WTC11 (cell line): ENCODE results near the gene CTTNBP2.

ENCODE experiments used
- ATF3 ChIP-seq: sonication (generic); formaldehyde crosslinking; conservative IDR thresholded peaks from 2 replicates; pipeline ENCODE4 v1.8.1; 2022; ENCODE audit warnings: mild to moderate bottlenecking, missing genetic modification reagents
- CREB1 ChIP-seq: sonication (generic); formaldehyde crosslinking; IDR thresholded peaks from 2 replicates; pipeline ENCODE4 v1.8.0; 2023; ENCODE audit warnings: mild to moderate bottlenecking, missing genetic modification reagents
- CTCF ChIP-seq: fragments of 200-600 bp; IDR thresholded peaks from 2 replicates; pipeline ENCODE4 v1.8.0; 2022; ENCODE audit warnings: antibody characterized with exemption
- E2F1 ChIP-seq: sonication (generic); formaldehyde crosslinking; IDR thresholded peaks from 2 replicates; pipeline ENCODE4 v1.8.0; 2022; ENCODE audit warnings: mild to moderate bottlenecking, missing genetic modification reagents
- ETV6 ChIP-seq: sonication (generic); formaldehyde crosslinking; IDR thresholded peaks from 2 replicates; pipeline ENCODE4 v1.8.1; 2022; ENCODE audit warnings: mild to moderate bottlenecking, missing genetic modification reagents
- FOXJ3 ChIP-seq: sonication (generic); formaldehyde crosslinking; IDR thresholded peaks from 2 replicates; pipeline ENCODE4 v1.9.0; 2021; ENCODE audit warnings: missing genetic modification reagents, mild to moderate bottlenecking, borderline replicate concordance
- HMGXB4 ChIP-seq: sonication (generic); formaldehyde crosslinking; IDR thresholded peaks from 2 replicates; pipeline ENCODE4 v1.8.1; 2023; ENCODE audit warnings: mild to moderate bottlenecking, moderate library complexity, missing genetic modification reagents
- MAX ChIP-seq: sonication (generic); formaldehyde crosslinking; IDR thresholded peaks from 2 replicates; pipeline ENCODE4 v1.8.0; 2022; ENCODE audit warnings: mild to moderate bottlenecking, missing genetic modification reagents
- MXD4 ChIP-seq: fragments of 250-450 bp; sonication (Bioruptor Pico); IDR thresholded peaks from 2 replicates; pipeline ENCODE4 v1.8.0; 2021; ENCODE audit warnings: mild to moderate bottlenecking, moderate library complexity, borderline replicate concordance
- RORB ChIP-seq: fragments of 250-450 bp; sonication (Bioruptor Pico); IDR thresholded peaks from 2 replicates; pipeline ENCODE4 v1.9.0; 2021; ENCODE audit warnings: mild to moderate bottlenecking
- TP53 ChIP-seq: sonication (generic); formaldehyde crosslinking; IDR thresholded peaks from 2 replicates; pipeline ENCODE4 v1.8.1; 2023; ENCODE audit warnings: mild to moderate bottlenecking, missing genetic modification reagents
- ZBTB21 ChIP-seq: sonication (generic); formaldehyde crosslinking; IDR thresholded peaks from 2 replicates; pipeline ENCODE4 v1.8.1; 2023; ENCODE audit warnings: mild to moderate bottlenecking, missing genetic modification reagents, borderline replicate concordance
- ZNF263 ChIP-seq: sonication (generic); formaldehyde crosslinking; IDR thresholded peaks from 2 replicates; pipeline ENCODE4 v1.8.1; 2022; ENCODE audit warnings: low read depth, mild to moderate bottlenecking, moderate library complexity, missing genetic modification reagents

GRCh38 chr7:117808341-117808757 is 64.9 kb downstream of the CTTNBP2 start:
- no peak for TF ChIP-seq CTCF
- no peak for TF ChIP-seq HMGXB4
- TF ChIP-seq ZBTB21: no peak
- TF ChIP-seq ATF3 (CRISPR knock-in tag): no peak
- no peak for TF ChIP-seq CREB1 (CRISPR knock-in tag)
- no peak for TF ChIP-seq RORB (CRISPR knock-in tag)
- TF ChIP-seq FOXJ3: no peak
- TF ChIP-seq MAX: no peak
- no peak for TF ChIP-seq MXD4 (CRISPR knock-in tag)
- TF ChIP-seq ETV6: no peak
- TF ChIP-seq TP53: no peak
- no peak for TF ChIP-seq E2F1 (CRISPR knock-in tag)
- no peak for TF ChIP-seq ZNF263 (CRISPR knock-in tag)
